HG03342 (cell line): ENCODE results near the gene DVL1.
A peak's percentile ranks its signal among the peaks of the same experiment; 100 is the strongest.
"Not testable (repeated sequence)": the region's sequence is repeated elsewhere in the genome, so short reads cannot be mapped to it uniquely, and the experiment has no call there.

Source experiments
- ATAC-seq: cut with Tn5 transposase; IDR thresholded peaks from one replicate; pipeline ENCODE4 v1.9.1; 2021; ENCODE audit warnings: mild to moderate bottlenecking, moderate library complexity; ENCODE audit not compliant: unreplicated experiment

The DVL1 gene

GRCh38 chr1:1328254-1328653 is 21.0 kb downstream of the DVL1 start:
- no peak for ATAC-seq

DNA sequence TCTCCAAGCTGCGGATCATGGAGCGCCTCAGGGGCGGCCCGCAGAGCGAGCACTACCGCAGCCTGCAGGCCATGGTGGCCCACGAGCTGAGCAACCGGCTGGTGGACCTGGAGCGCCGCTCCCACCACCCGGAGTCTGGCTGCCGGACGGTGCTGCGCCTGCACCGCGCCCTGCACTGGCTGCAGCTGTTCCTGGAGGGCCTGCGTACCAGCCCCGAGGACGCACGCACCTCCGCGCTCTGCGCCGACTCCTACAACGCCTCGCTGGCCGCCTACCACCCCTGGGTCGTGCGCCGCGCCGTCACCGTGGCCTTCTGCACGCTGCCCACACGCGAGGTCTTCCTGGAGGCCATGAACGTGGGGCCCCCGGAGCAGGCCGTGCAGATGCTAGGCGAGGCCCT is 21.9 kb downstream of the DVL1 start:
- ATAC-seq, result no peak

DNA sequence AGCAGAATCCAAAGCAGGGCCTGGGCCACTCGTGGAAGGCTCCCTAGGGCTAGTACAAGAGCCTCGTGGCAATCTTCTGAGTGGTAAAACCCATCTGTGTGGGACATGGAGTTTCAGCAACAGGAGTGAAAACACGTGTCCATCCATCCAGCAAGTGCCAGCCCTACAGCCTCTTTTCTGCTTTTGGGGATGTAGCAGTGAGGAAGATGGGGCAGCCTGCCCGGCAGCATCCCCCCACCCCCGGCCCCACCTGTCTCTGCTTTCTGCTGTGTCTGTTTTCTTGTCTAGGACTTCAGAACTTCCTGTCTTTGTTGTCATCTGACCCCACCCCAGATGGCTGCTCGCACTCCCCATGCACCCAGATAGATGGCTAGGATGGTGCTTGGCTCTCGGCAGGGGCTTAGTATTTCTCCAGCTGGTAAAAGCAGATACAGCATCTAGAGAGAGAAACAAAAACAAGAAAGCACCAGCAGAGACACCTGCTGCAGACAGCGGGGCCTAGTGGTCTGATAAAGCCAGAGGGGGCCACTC is 23.1 kb downstream of the DVL1 start:
- ATAC-seq, result no peak

GRCh38 chr1:1325288-1326074 is 23.7 kb downstream of the DVL1 start:
- ATAC-seq, result no peak

DNA sequence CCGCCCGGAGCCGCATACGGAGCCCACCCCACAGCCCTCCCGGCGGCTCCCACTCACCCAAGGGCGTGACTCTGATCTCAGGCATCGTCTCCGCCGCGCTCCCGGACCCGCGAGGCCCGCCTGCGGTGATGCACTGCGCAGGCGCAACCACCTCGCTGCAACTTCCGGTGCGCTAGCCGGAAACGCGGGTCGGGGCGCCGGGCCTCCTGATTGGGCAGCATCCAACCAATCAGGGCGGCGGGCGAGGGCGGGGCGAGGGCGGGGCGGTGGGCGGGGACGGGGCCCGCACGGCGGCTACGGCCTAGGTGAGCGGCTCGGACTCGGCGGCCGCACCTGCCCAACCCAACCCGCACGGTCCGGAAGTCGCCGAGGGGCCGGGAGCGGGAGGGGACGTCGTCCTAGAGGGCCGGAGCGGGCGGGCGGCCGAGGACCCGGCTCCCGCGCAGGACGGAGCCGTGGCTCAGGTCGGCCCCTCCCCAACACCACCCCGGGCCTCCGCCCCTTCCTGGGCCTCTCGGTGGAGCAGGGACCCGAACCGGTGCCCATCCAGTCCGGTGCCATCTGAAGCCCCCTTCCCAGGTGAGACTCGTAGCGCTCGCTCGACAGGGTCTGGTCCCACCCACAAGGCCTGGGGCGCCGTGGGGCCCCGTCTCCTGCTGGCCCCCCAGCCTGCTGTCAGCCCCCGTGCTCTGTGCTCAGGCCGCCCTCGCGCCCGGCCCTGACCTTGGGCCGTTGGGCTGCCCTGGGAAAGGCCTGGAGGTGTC is 24.5 kb downstream of the DVL1 start, which contains the start of the genes CPTP and INTS11:
TSS of gene CPTP (plus strand) at position 279 of the 764 bp plus-strand sequence. CDS start 2,109 bp downstream, outside the sequence.
TSS of gene INTS11 (minus strand) at position 137 of the 764 bp plus-strand sequence. CDS start at position 85, 52 bp downstream.
- peak; percentile 70 for ATAC-seq

DNA sequence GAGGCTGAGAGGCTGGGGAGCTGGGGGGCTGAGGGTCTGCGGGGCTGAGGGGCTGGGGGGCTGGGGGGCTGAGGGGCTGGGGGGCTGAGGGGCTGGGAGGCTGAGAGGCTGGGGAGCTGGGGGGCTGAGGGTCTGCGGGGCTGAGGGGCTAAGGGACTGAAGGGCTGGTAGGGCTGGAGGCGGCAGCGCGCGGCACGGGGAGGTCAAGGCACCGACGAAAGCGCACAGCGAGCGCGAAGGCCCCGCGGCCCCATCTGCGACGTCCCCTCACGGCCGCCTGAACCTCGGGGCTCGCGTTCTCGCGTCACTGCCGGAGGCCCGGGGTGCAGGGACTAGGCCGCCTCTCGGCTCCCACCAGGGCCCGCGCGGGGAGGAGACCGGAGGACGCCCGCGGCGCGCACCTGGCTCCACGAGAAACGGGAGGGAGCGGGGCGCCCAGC is 25.1 kb downstream of the DVL1 start:
- ATAC-seq, result peak; percentile 32

DNA sequence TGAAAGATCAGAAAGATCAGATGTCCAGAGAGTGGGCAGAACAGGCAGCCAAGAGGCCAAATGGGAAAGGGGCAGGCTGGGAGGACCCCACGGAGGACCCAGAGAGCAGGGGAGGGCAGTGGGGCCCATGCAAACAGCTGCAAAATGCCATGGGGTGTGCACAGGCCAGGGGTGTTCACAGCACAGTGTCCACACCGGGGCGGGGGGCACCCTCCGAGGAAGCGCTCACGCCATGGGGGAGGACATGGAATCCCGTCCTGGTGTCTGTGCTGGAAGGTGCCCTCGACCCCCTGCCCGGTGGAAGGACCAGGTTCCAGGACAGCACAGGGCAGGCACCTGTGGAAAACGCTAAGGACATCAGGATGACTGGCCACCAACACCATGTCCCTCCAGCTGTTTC is 26.3 kb downstream of the DVL1 start:
- no peak for ATAC-seq

GRCh38 chr1:1322418-1322817 is 26.8 kb downstream of the DVL1 start:
- no peak for ATAC-seq

DNA sequence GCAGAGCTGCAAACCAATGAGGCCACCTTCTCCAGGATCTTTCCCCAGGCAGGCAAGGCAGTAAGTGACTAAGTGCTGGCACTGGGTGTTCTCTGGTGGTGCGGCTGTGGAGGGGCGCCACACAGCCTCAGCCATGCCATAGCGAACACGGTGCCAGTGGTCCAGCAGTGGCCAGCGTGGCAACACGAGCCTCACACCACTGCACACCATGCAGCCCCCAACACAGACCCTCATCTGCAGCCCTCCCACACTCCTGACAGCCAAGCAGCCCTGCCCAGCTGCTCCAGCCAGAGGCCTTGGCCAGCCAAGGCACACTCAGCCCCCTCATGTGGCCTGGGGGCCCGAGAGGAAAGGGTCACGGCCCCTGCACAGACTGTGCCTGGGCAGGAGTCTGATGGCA is 27.7 kb downstream of the DVL1 start:
- ATAC-seq, result no peak

DNA sequence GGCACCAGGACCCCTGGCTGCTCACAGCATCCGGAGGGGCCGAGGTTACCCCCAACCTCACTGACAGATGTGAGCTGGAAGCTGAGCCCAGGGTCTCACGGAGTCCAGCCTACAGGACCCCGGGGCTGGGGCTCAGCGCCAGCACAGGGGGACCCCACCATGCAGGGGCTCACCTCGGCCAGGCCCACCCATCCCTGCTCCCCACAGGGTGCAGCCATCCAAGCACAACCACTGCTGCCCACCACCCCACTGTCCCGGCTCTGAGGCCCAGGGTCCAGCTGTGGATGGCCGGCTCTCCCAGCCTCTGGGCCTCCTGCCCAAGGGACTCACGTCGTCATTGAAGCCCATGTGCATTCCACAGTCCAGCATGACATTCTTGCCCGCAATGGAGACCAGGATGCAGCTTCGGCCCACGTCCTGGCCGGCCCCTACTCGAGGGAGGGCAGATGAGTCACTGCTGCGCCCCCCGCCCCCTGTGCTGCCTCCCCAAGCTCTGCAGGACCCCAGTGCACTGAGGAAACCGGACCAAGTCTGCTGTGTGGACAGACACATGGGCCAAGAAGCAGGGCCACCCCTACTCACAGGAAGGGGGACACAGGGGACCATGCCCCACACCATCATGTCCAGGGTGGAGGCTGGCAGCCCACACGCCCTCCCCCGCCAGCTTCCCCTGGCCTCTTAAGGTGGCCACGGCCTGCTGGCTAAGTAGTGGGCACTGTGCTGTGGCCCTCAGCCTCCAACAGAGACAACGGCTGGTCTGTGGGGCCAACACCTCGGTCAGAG is 28.4 kb downstream of the DVL1 start:
- ATAC-seq, result no peak

GRCh38 chr1:1319646-1319941 is 29.6 kb downstream of the DVL1 start:
- no peak for ATAC-seq

GRCh38 chr1:1318777-1319645 is 30.2 kb downstream of the DVL1 start:
- ATAC-seq, result no peak

DNA sequence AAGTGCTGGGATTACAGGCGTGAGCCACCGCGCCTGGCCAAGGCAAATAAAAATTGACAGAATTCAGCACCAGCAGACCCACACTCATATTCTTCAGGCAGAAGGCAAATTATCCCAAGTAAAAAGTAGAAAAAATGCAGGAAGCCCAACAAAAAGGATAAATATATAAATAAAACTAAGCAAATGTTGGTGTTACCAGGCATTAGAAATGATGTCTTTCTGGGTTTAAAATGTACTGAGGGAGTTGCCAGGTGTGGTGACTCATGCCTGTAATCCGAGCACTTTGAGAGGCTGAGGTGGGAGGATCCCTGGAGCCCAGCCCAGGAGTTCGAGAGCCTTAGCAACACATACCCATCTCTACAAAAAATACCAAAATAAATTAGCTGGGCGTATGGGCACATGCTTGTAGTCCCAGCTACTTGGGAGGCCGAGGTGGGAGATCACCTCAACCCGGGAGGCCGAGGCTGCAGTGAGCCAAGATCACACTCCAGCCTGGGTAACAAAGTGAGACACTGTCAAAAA is 31.0 kb downstream of the DVL1 start:
- ATAC-seq, result no peak

DNA sequence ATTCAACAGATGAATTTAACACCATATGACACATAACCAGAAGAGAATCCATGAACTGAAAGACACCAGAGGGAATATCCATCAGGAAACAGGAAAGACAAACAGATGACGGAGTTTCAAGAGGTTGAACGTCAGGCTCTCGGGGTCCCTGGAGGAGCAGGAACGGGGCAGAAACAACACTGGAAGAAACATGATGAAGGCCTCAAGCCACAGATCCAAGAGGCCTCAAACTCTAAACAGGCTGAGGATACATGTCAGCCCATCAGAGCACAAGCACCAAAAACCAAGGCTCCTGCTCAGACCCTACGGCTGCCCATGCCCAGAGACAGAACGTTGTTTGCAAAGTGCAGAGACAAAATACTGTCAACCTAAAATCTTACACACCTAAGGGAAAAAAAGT is 31.8 kb downstream of the DVL1 start:
- ATAC-seq, result no peak

DNA sequence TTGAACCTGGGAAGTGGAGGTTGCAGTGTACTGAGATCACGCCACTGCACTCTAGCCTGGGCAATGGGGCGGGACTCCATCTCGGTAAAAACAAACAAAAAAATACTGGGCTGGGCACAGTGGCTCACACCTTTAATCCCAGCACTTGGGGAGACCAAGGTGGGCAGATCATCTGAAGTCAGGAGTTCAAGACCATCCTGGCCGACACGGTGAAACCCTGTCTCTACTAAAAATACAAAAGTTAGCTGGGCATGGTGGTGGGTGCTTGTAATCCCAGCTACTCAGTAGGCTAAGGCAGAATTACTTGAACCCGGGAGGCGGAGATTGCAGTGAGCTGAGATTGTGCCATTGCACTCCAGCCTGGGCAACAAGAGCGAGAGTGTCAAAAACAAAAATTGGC is 33.0 kb downstream of the DVL1 start:
- ATAC-seq, result not testable (repeated sequence)

- no peak for ATAC-seq
These were observed 33.7 kb downstream of the DVL1 start for GRCh38 chr1:1315435-1315954.

DNA sequence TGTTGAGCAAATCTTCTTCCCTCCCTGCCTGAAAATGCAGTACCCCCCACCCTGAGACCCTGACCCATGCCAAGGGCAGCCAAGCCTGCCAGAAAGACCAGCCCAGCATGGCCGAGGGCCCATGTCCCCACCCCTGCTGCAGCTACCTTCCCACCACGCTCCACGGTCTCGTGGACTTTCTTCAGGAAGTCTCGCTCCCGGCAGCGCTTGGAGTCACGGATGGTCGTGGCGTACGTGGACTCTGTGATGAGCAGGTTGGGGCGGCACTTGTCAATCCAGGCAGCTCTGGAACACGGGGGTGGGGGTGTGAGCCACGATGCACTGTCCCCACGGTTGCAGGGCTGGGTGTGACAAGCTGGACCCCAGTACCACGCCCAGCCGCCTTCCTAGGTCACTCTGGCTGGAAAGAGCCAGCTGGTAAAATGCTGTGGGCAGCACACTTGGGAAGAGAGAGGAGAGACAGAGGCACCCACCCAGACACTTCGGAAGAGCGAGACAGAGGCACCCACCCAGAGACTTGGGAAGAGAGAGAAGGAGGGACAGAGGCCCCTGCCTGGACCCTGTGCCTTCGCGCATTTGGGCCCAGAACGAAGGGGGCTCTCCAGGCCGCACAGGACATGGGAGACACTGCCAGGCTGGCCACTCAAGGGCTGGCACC is 34.4 kb downstream of the DVL1 start:
- no peak for ATAC-seq

- no peak for ATAC-seq
These were observed 35.0 kb downstream of the DVL1 start for GRCh38 chr1:1314237-1314586.

DNA sequence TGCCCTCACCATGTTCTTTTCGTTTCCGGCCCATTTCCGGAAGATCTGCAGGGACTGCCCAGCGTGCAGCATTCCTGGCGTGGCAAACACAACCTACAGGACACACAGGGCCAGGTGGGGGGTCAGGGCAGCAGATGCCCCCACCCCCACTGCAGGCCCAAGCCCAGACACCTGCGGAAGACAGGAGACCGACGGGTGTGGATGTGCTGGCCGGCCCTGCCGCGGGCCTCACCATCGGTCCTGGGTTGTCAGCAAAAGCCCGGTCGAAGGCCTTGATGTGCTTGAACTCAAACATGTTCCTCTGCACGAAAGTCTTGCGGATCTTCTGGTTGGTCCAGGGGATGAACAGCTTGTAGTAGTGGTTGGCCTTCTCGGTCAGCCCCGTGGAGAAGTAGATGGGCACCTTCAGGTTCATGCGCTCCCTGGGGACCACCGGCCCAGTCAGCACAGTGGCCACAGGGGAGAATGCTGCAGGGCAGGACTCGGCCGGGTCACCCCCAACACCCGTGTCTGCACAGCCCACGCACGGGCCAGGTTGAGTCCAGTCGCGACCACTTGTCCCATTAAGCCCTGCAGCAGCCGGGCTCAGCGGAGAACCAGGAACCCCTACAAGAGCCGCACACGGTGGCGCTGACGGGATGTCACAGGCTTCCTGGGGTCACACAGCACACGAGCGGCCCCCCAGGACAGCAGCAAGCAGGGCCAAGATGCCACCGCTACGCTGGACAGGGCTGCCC is 35.5 kb downstream of the DVL1 start:
- no peak for ATAC-seq
